ENCODE measurements around the gene SYNDIG1L. TPM values are rescaled to one million over a fixed set of nuclear protein-coding genes. Genes with fewer than 3 reads are reported as not detected.

SYNDIG1L gene
- total and polyA plus RNA-seq, 2 of the 4 experiments (the other 2 are of a cell fraction): not detected

DNA sequence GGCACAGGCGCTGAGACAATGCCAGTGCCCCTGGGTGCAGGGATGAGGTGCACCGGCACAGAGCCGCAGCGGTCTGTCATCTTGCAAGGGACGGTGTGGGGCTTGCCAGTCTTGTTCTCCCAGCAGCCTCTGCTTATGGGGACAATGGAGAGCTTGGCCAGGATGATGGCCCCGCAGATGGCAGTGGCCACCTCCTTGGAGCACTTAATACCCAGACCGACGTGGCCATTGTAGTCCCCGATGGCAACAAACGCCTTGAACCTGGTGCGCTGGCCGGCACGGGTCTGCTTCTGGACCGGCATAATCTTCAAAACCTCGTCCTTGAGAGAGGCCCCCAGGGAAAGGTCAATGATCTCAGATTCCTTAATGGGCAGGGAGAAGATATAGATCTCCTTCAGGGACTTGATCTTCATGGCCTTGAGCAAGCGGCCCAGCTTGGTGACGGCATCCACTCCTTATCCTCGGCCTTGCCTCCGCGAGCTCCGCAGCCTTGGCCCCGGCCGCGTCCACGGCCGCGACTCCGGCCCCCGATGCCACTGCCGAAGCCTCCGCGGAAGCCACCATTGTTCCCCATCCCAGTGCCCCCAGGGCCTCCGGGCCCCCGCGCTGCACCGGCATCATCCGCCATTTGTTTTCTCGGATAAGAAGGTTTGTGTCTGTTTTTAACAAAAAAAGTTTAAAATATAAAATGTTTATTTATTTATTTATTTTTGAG, 47.9 kb downstream of the SYNDIG1L start:
- Histone ChIP-seq H3K9me3 (ENCODE audit: control insufficient read depth, insufficient read depth, low read length) (no peaks in the 10 kb centered on the region), H3K56ac (ENCODE audit: extremely low read depth, insufficient read depth, low read length) (no peak overlapping the region), H3K14ac (replicated peaks; ENCODE audit: low read depth, low read length) (no peak overlapping the region), H3K9me1 (ENCODE audit: insufficient read depth, low read length) (no peaks in the 10 kb centered on the region), H2AK9ac (replicated peaks; ENCODE audit: low read depth, low read length, poor library complexity) (no peak overlapping the region), H2BK20ac (ENCODE audit: low read depth, low read length) (no peak overlapping the region), H3K4me1 (ENCODE audit: control insufficient read depth, insufficient read depth, low read length) (peaks cover 3% of the 10 kb centered on the region; the same call in 1 of the 2 replicates), H3K36me3 (ENCODE audit: control insufficient read depth, insufficient read depth, low read length) (no peaks in the 10 kb centered on the region), H3K4me3 (ENCODE audit: insufficient read depth, low read depth, low read length) (no peak overlapping the region), H3K23ac (ENCODE audit: low read depth, low read length) (no peak overlapping the region), H4K91ac (ENCODE audit: insufficient read depth, low read depth, low read length) (no peak overlapping the region), H3K4ac (ENCODE audit: low read depth, low read length) (no peak overlapping the region), H4K8ac (ENCODE audit: low read depth in 2 of 2, low read length in 2 of 2) (no peak overlapping the region), H2AK5ac (ENCODE audit: low read depth, low read length) (no peak overlapping the region), H2BK120ac (ENCODE audit: low read depth, low read length) (no peak overlapping the region), H2BK5ac (ENCODE audit: low read depth, low read length, poor library complexity, severe bottlenecking) (no peak overlapping the region), H3K9ac (ENCODE audit: low read depth, low read length) (no peak overlapping the region), H3K4me2 (ENCODE audit: low read depth, low read length) (no peak overlapping the region), H2BK15ac (ENCODE audit: low read depth, low read length) (no peak overlapping the region), H4K5ac (ENCODE audit: low read depth, low read length) (no peak overlapping the region), H3K27ac (ENCODE audit: insufficient read depth, low read length) (no peak overlapping the region), H3K18ac (ENCODE audit: low read depth, low read length) (no peak overlapping the region), H4K20me1 (ENCODE audit: insufficient read depth, low read length) (no peaks in the 10 kb centered on the region), H2AFZ (replicated peaks; ENCODE audit: low read length, poor library complexity) (no peak overlapping the region), H3K27me3 (ENCODE audit: control insufficient read depth, insufficient read depth, low read length) (peaks cover 10% of the 10 kb centered on the region), H3K79me1 (ENCODE audit: low read depth in 1 of 2, low read length in 2 of 2) (no peaks in the 10 kb centered on the region)
- BruUV-seq (replicated peaks): no TSS peak
- ChIA-PET POLR2A (ENCODE audit: unreplicated experiment) (no interaction called here), CTCF (no interaction called here)
- TF ChIP-seq RCOR1 (IDR thresholded peaks at IDR 0.05; ENCODE audit: insufficient replicate concordance, low read length) (no peak), MAZ (IDR thresholded peaks at IDR 0.05; ENCODE audit: borderline replicate concordance, low read depth, low read length) (no peak), USF2 (IDR thresholded peaks at IDR 0.05; ENCODE audit: low read depth, low read length) (no peak), FOS (IDR thresholded peaks at IDR 0.05; ENCODE audit: low read depth, low read length) (no peak), SMC3 (IDR thresholded peaks at IDR 0.05; ENCODE audit: low read depth, low read length) (no peak), CHD1 (IDR thresholded peaks at IDR 0.05; ENCODE audit: low read depth, low read length) (no peak), CEBPB (IDR thresholded peaks at IDR 0.05; ENCODE audit: low read depth, low read length) (no peak), MXI1 (IDR thresholded peaks at IDR 0.05; ENCODE audit: borderline replicate concordance, low read depth, low read length) (no peak), NFE2L2 (IDR thresholded peaks at IDR 0.05; ENCODE audit: low read depth, low read length) (no peak), BHLHE40 (IDR thresholded peaks at IDR 0.05; ENCODE audit: low read depth, low read length) (no peak), RAD21 (IDR thresholded peaks at IDR 0.05; ENCODE audit: low read length) (no peak), RFX5 (IDR thresholded peaks at IDR 0.05; ENCODE audit: low read depth, low read length) (no peak), MAFK (IDR thresholded peaks at IDR 0.05; ENCODE audit: low read depth, low read length) (no peak), POLR2A (IDR thresholded peaks at IDR 0.05; ENCODE audit: low read depth, low read length) (no peak)
- TF ChIP-seq, protein P1, sequence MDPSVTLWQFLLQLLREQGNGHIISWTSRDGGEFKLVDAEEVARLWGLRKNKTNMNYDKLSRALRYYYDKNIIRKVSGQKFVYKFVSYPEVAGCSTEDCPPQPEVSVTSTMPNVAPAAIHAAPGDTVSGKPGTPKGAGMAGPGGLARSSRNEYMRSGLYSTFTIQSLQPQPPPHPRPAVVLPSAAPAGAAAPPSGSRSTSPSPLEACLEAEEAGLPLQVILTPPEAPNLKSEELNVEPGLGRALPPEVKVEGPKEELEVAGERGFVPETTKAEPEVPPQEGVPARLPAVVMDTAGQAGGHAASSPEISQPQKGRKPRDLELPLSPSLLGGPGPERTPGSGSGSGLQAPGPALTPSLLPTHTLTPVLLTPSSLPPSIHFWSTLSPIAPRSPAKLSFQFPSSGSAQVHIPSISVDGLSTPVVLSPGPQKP (IDR thresholded peaks at IDR 0.05; ENCODE audit: borderline replicate concordance, low read depth, low read length): no peak
- 84% methylated on average over 11 of the region's 38 CpGs; no CpG with 5 or more reads in 1 of the 2 experiments for WGBS, 2 experiments (ENCODE audit: extremely low coverage in 2 of 2, insufficient read length in 1 of 2)
- DNase-seq (no peak), ATAC-seq (ENCODE audit: low read depth) (no peak)
- intact Hi-C loops (cut with micrococcal nuclease): no loop called here
- dilution Hi-C loops (cut with HindIII; ENCODE audit: low sequenced_read_pairs, unreplicated experiment): no loop called here
- in situ Hi-C loops (cut with MboI; ENCODE audit: low sequenced_read_pairs): no loop called here
